Activated CD8-positive, alpha-beta memory T cell treated with anti-CD3 and anti-CD28 coated beads, Interleukin-2, amount 50 U/mL, for 1 hour (primary cell): Measurements from ENCODE around the gene DPP7.

Source experiments
- DNase-seq: peaks from one replicate; pipeline ENCODE4 v3.0.0-alpha.2; 2020; ENCODE audit errors: extremely low read depth

DPP7 gene

DNA sequence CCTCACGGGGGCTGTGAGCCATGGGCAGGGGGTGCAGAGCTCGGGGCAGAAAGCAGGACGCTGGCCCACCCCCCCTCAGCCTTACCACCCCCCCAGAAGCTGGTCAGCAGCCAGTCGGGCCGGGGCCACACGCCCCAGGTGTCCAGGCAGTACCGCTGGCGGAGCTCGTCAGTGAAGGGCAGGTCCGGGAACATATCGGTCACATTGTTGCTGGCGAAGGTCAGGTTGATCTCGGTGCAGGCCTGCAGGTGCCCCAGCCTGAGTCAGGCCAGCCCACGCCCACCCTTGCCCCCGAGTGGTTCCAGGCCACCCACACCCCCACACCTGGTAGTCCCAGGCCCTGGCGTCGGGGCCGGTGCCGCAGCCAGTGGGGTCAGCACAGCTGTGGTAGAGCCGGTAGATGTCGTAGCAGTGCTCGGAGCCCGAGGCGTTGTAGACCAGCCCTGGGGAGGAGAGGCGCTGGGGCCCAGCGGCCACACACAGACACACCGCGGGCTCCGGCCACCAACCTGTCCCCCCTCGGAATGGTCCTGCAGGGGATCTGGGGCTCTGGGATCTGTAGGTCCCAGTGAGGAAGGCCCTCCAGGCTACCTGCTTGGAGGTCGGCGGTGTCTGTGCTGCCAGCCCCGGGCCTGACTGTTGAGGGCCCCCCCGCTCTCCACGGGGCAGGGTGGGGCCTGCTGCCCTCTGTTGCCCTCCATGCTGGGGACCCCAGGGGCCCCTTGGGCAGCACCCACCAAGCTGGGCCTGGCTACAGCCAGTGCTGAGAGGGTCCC lies 2.6 kb downstream of the DPP7 start:
- no peak for DNase-seq

DNA sequence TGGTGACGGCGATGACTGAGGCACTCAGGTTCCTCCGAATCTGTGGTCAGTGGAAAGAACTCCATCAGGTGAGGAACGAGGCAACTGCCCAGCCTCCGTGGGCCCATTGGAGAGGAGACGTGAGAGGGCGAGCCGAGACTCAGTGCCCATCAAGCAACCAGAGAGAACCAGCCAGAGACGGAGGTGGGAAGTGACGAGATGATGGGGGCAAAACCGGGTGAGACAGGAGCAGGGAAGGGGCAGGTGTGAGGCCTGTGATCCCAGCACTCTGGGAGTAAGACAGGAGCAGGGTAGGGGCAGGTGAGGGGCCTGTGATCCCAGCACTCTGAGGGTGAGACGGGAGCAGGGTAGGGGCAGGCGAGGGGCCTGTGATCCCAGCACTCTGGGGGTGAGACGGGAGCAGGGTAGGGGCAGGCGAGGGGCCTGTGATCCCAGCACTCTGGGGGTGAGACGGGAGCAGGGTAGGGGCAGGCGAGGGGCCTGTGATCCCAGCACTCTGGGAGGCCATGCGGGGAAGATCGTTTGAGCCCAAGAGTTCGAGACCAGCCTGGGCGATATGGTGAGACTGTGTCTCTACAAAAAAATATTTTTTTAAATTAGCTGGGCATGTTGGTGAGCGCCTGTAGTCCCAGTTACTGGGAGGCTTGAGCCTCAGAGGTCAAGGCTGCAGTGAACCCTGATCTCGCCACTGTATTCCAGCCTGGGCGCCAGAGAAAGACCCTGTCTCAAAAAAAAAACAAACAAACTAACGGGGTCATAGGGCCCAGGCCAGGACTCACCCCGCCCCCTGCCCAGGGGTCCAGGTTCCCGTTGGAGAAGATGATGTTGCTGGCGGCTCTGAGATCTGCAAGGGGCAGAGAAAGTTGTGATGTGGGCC lies 3.4 kb downstream of the DPP7 start:
- no peak for DNase-seq

GRCh38 chr9:137110147-137110910 lies 4.2 kb downstream of the DPP7 start:
- DNase-seq, result no peak

GRCh38 chr9:137109250-137110146 lies 5.0 kb downstream of the DPP7 start:
- no peak for DNase-seq

DNA sequence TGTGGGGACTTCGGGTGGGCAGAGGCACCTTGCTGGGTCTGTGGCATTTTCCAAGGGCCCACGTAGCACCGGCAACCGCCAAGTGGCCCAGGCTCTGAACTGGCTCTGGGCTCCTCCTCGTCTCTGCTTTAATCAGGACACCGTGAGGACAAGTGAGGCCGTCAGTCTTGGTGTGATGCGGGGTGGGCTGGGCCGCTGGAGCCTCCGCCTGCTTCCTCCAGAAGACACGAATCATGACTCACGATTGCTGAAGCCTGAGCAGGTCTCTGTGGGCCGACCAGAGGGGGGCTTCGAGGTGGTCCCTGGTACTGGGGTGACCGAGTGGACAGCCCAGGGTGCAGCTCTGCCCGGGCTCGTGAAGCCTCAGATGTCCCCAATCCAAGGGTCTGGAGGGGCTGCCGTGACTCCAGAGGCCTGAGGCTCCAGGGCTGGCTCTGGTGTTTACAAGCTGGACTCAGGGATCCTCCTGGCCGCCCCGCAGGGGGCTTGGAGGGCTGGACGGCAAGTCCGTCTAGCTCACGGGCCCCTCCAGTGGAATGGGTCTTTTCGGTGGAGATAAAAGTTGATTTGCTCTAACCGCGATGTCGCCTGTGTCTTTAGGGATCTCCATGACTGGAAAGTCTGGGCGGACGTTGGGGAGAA lies 5.8 kb downstream of the DPP7 start:
- DNase-seq, result no peak

GRCh38 chr9:137107982-137108381 lies 6.6 kb downstream of the DPP7 start:
- no peak for DNase-seq

GRCh38 chr9:137107312-137107921 lies 7.1 kb downstream of the DPP7 start:
- DNase-seq, result no peak

- no peak for DNase-seq
Measured at GRCh38 chr9:137106662-137107250, 7.8 kb downstream of the DPP7 start.

DNA sequence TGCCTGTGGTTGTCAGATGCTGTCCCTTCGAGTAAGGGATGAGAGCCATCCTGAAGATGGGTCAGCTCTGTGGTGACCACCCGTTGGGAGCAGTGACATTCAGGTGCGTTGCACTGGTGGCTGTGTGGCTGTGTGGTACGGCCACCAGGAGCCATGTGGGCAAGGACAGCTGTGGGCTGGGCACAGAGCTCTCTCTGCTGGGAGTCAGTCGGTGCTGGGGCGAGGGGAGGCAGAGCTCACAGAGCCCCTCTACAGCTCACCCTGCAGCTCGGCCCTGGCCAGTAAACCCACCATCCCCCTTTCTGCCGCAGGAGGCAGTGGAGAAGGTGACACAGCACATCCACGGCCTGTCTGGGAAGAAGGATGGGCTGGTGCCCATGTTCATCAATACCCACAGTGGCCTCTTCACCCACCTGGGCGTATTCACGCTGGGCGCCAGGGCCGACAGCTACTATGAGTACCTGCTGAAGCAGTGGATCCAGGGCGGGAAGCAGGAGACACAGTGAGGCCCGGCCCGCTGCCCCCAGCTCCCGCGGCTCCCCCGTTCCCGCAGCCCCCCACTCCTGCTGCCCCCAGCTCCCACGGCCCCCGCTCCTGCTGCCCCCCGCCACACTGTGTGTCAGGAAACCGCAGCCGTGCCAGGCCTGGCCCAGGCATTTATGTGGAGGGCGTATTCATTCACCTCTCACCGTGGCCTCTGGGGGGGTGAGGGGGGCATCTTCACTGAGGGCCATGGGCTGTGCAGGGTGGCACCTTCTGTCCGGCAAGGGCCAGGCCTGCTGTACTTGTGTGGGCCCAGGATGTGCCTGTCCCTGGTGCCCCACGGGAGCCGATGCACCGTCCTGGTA lies 8.5 kb downstream of the DPP7 start:
- DNase-seq, result no peak

GRCh38 chr9:137103206-137103999 lies 11.1 kb downstream of the DPP7 start:
- DNase-seq, result no peak

- no peak for DNase-seq
Measured at GRCh38 chr9:137099231-137099630, 15.3 kb downstream of the DPP7 start.

GRCh38 chr9:137097761-137098462 lies 16.6 kb downstream of the DPP7 start:
- no peak for DNase-seq

GRCh38 chr9:137096785-137097546 lies 17.6 kb downstream of the DPP7 start:
- DNase-seq, result no peak

- DNase-seq, result peak; percentile 68
Measured at GRCh38 chr9:137095664-137096517, 18.6 kb downstream of the DPP7 start.

GRCh38 chr9:137089232-137089947 lies 25.1 kb downstream of the DPP7 start:
- DNase-seq, result no peak
